Brain microvascular endothelial cell (primary cell): Measurements from ENCODE around the gene SPATA2L.
A peak's percentile ranks its signal among the peaks of the same experiment; 100 is the strongest.

Experiments
- DNase-seq: peaks from one replicate; pipeline ENCODE4 v3.0.0-alpha.2; 2020
- H3K27ac ChIP-seq: fragments of 250-450 bp; sonication (Bioruptor Pico); 2 replicates; pipeline ENCODE4 v1.5.1; 2020; ENCODE audit warnings: mild to moderate bottlenecking, moderate library complexity
- H3K27me3 ChIP-seq: fragments of 250-450 bp; sonication (Bioruptor Pico); replicated peaks from 2 replicates; pipeline ENCODE4 v1.5.1; 2020; ENCODE audit warnings: mild to moderate bottlenecking
- H3K36me3 ChIP-seq: fragments of 250-450 bp; sonication (Bioruptor Pico); replicated peaks from 2 replicates; pipeline ENCODE4 v1.5.1; 2020; ENCODE audit warnings: mild to moderate bottlenecking
- H3K4me3 ChIP-seq: 2 replicates; pipeline ENCODE4 v1.5.1; 2011; ENCODE audit warnings: low read depth, mild to moderate bottlenecking, control low read depth, low read length, moderate library complexity
- in situ Hi-C: cut with HindIII; loops from 2 replicates; pipeline ENCODE4 v1.10.0; 2017; ENCODE audit warnings: low sequenced_read_pairs, low pct_ligation_motif_present
- TF ChIP-seq, protein P1 (sequence below): IDR thresholded peaks from 2 replicates; pipeline ENCODE4 v1.5.1; 2011; ENCODE audit warnings: low read depth, mild to moderate bottlenecking, moderate library complexity, low read length, control low read depth, inconsistent platforms; ENCODE audit errors: missing control alignments

Gene SPATA2L

DNA sequence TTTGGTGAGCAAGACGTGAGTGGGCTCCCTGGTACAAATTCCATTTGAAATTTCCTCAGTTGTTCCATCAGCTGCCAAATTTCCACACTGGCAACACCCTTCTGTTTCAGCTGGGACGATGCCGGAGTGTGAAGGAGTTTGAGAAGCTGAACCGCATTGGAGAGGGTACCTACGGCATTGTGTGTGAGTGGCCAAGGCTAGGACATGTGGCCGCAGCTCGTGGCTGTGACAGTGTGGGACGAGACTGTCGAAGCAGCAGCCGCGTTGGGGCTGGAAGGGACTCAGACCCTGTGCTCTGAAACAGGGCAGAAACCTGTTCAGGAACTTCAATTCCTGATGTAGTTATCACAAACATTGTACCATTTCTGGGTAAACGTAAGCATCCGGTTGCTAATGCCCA, 12.4 kb downstream of the SPATA2L start:
- TF ChIP-seq, protein P1, sequence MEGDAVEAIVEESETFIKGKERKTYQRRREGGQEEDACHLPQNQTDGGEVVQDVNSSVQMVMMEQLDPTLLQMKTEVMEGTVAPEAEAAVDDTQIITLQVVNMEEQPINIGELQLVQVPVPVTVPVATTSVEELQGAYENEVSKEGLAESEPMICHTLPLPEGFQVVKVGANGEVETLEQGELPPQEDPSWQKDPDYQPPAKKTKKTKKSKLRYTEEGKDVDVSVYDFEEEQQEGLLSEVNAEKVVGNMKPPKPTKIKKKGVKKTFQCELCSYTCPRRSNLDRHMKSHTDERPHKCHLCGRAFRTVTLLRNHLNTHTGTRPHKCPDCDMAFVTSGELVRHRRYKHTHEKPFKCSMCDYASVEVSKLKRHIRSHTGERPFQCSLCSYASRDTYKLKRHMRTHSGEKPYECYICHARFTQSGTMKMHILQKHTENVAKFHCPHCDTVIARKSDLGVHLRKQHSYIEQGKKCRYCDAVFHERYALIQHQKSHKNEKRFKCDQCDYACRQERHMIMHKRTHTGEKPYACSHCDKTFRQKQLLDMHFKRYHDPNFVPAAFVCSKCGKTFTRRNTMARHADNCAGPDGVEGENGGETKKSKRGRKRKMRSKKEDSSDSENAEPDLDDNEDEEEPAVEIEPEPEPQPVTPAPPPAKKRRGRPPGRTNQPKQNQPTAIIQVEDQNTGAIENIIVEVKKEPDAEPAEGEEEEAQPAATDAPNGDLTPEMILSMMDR, result no peak
- in situ Hi-C loops, result no loop called here
- Histone ChIP-seq H3K27ac (no peak overlapping the region), H3K4me3 (no peak overlapping the region), H3K36me3 (peaks cover 40% of the 10 kb centered on the region), H3K27me3 (no peaks in the 10 kb centered on the region)
- no peak for DNase-seq

DNA sequence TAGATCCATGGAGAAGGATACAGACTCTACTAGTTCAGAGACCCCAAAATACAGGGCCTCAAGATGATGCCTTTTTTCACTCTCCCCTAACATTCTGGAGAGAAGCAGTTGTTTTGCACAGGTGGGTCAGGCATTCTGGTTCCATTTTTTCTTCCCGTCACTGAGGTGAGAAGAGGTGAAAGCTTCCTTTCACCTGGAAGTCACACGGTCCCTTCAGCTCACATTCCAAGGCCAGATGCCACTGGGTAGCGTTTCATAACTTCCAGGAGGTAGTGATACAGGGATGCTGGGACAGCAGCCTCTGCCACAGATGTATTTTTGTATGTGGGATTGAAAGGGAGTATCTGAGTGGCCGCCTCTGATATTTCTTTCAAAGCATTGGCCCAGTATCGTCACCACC, 13.1 kb downstream of the SPATA2L start:
- TF ChIP-seq, protein P1, result no peak
- H3K27ac ChIP-seq, result no peak overlapping the region
- H3K4me3 ChIP-seq, result no peak overlapping the region
- peaks cover 33% of the 10 kb centered on the region for H3K36me3 ChIP-seq
- no peak for DNase-seq
- H3K27me3 ChIP-seq, result no peaks in the 10 kb centered on the region
- in situ Hi-C loops, result no loop called here

DNA sequence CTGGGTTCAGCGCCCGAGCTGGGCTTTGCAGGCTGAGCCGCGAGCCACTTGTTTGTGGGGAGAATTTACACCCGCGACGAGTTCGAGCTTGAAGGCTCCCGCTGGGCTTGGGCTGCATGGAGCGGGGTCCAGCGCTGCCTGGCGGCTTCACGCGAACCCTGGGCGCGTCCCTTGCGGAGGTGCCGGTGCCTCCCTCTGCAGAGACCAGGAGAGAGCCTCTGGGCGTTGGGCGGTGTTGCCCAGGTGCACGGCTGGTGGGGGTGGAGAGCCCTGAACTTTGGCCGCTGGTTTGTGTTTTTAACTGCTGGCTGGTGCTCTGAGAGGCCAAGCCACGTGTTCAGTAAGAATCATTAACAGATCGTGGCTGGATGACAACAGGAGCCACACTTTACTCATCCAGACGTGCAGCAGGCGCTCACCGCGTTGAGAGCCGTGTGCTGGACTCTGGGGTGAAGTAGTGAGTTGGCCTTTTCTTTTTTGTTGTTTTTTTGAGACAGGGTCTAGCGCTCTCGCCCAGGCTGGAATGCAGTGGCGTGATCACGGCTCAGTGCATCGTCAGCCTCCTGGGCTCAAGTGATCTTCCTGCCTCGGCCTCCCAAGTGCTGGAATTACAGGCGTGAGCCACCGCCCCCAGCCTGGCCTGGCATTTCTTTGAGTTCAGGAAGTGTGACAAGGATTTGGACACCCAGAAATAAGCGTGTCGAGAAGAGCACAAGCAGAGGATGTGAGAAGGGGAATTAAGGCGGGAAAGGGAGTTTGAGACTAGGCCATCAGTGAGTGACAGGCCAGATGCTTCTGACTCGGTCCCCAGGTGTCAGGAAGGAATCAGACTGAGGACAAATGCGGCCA, 14.2 kb downstream of the SPATA2L start:
- H3K36me3 ChIP-seq, result peaks cover 25% of the 10 kb centered on the region
- TF ChIP-seq, protein P1, result peak; percentile 33
- peak overlapping the region; percentile 83 for H3K27ac ChIP-seq
- in situ Hi-C loops, result no loop called here
- peak overlapping the region; percentile 83 for H3K4me3 ChIP-seq
- H3K27me3 ChIP-seq, result no peaks in the 10 kb centered on the region
- peak; percentile 57 for DNase-seq

DNA sequence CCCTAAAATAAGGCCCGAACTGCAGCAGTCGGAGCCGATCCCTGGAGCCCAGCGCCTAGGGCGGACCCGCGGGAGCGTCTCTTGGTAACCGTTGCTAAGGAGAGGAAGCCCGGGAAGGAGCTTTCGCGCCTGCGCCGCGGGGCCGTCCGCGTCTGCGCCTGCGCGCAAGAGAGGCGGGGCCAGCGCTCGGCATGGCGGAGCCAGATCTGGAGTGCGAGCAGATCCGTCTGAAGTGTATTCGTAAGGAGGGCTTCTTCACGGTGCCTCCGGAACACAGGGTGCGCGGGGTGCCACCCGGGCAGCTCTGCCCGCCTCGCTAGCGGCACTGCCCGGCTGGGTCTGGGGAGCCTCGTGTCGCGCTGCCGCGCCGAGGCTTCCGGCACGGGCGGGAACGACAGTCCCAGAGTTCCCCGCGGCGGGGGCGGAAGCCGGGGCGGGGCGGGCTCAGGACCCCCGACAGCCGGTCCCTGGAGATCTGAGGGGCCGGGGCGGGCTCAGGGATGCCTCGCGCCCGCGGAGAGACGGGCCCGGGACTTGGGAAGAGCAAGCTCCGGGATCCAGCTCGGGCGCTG, 14.9 kb downstream of the SPATA2L start, which contains the start of gene CDK10:
Gene CDK10 (plus strand): TSS at position 170 of the 572 bp plus-strand sequence. CDS start 22 bp downstream, at position 192.
- peaks cover 24% of the 10 kb centered on the region for H3K36me3 ChIP-seq
- TF ChIP-seq, protein P1, result no peak
- peak; percentile 83 for DNase-seq
- peak within 1 kb of the TSS; percentile 83 for H3K27ac ChIP-seq
- H3K27me3 ChIP-seq, result no peaks in the 10 kb centered on the region
- peak within 1 kb of the TSS; percentile 83 for H3K4me3 ChIP-seq
- in situ Hi-C loops, result no loop called here

DNA sequence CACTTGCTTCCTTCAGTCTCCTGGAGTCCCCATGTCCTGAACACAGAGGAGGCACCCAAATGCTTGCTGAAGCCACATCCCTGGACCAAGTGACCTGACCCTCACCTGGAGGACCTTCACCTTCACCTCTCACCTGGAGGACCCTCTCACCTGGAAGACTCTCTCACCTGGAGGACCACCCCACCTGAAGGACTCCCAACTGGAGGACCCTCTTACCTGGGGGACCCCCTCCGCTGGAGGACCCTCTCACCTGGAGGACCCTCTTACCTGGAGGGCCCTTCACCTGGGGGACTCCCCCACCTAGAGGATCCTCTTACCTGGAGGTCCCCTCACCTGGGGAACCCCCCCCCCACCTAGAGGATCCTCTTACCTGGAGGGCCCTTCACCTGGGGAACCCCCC, 15.6 kb downstream of the SPATA2L start:
- Histone ChIP-seq H3K27me3 (no peaks in the 10 kb centered on the region), H3K27ac (no peak overlapping the region), H3K4me3 (no peak overlapping the region), H3K36me3 (peaks cover 18% of the 10 kb centered on the region)
- TF ChIP-seq, protein P1, result no peak
- in situ Hi-C loops, result no loop called here
- DNase-seq, result no peak
